SHP77 (cell line): ENCODE measurements around the gene HSD3B2.

ENCODE experiments used
- DNase-seq, 2 experiments: peaks; one replicate each; lab custom pipeline; 2025; lab: John Stamatoyannopoulos, UW

HSD3B2 gene

DNA sequence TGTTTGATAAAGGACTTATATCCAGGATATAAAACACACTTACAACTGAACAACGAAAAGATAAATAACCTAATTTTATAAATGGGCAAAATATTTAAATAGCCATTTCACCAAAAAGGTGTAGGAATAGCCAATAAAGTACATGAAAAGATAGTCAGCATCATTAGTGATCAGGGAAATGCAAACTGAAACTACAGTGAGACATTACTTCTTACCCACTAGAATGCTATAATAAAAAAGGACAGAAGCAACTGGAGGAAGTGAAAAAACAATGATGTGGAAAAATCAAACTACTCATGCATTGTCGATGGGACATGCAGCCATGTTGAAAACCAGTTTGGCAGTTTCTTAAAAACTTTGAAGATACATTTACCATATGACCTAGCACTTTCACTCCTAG is 48.6 kb downstream of the HSD3B2 start:
- no peak for DNase-seq

- DNase-seq: no peak
These were observed 51.5 kb downstream of the HSD3B2 start for GRCh38 chr1:119466445-119466844.

- DNase-seq: no peak
These were observed 52.3 kb downstream of the HSD3B2 start for GRCh38 chr1:119467219-119467618.

GRCh38 chr1:119467857-119468668 is 53.1 kb downstream of the HSD3B2 start:
- DNase-seq: no peak

DNA sequence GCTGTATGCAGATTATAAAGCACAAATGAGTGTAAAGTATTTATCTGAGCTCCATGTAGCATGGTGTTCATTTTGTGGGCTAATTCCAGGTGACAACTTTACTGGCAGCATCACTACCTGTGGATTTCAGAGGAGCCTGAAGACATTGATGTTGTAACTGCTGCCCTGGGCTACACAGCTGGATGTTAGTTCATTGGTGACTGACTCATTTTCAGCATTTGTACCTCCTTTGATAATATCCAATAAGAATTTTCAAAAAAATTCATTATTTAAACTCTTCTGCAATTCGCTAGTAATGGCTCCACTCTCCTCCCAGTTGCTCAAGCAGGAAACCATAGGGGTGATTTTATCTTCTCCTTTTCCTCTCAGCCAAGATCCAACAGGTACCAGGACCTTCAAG is 54.8 kb downstream of the HSD3B2 start:
- no peak for DNase-seq

- no peak for DNase-seq
These were observed 55.4 kb downstream of the HSD3B2 start for GRCh38 chr1:119470377-119470776.

DNA sequence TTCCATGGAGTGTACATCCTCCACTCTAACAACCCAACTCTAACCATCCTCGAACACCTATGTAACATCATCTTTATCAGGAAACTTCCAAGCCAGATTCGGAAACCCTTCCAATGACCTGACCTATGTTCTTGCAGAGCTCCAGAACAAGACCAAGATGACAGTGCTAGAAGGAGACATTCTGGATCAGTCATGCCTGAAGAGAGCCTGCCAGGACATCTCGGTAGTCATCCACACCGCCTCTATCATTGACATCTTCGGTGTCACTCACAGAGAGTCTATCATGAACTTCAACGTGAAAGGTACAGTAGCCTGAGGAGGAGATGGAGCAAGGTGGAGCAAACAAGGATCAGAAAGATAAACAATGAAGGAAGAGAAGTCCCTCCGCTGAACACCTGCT is 56.0 kb downstream of the HSD3B2 start:
- no peak for DNase-seq

DNA sequence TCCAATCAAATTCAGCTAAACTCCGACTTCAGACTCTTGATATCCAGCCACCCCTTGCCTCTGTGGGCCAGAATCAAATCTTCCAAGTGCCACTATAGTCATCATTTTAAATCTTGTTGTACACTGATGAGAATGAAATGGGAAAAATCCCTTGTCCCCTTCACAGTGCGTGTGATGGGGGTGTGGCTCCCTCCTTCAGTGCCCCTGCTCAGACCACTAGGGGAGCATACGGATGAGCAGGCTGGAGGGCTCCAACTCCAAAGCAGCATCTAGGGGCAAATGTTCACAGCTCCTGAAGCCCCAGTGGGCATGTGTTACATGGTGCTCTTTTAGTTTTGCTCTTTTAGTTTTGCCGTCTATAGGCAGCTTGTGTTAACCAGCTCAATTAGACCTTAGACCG is 56.6 kb downstream of the HSD3B2 start:
- DNase-seq: no peak

DNA sequence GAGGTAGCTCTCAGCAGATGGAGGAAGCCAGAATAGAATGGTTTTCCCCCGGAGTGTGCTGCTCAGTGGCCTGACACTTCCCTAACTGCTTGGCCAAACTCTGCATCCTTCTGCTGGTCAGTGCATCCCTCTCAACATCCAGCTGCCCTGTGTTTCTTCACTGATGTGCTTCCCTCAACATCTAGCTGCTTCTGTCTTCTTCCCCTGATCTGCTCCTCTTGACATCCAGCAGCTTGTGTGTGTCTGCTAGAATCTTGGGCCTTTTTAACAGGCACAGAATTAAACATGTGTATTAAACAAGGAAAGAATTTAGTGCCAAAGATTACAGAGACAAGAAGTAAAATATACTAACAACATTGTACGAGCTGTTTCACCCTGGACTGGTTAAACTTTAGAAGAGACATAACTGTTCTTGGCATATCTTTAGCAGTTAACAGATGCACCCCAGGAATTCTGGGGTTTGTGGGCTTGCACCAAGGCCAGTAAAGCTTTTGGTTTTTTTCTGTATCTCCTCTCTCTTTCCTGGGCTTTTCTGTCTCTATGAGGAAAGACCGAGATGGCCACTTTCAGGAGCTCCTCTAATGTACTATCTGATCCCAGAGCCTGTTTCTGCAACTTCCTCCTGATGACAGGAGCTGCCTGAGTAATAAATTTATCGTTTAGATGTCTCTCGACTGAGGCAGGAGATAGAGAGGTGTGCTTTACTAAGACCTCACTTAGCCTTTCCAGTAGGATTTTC is 57.3 kb downstream of the HSD3B2 start:
- DNase-seq: no peak
